ENCODE results near the gene ZMYND10. TPM values are rescaled to one million over a fixed set of nuclear protein-coding genes. Genes with fewer than 3 reads are reported as not detected.

Gene ZMYND10
- total and polyA plus RNA-seq, 9 of the 15 experiments (the other 6 are each of a cell fraction or from before 2014, with no cell fraction given), result 0.20 to 2.8 (median 0.70) TPM

DNA sequence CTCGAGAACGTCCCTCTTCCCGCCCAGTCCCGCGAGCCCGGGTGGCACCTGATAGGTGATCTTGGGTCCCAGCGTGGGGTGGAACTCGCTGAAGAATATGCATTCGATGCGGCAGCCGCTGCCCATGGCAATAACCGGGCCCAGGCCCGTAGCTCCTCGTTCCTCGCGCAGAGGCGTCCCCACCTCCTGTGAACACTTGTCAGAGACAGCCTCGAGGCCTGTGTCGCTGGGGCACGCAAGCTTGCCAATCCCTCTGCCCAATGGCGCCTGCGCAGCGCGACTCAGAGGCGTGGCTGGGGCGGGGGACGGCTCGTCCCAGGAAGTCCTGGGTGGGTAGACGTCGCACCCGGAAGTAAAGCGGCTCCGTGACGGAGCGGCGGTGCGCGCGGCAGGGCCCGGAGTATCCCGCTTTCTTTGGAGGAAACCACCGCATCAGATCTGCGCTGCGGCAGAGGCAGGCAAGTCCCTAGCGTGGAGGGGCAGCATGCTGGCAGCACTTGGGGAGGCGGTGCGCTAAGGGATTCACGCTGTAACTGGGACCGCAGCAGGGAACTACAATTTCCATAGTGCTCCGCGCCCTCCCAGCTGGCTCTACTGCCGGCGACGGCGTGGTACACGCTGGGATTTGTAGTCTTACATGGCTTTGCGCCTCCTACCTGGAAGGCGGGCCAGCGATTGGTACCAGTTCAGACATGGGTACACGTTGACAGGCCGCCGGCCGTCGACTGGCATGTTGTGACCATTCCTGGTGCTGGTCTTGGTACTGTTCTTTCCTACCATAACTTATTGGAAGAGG is 5.2 kb upstream of the ZMYND10 start, which contains the start of the genes CYB561D2 and NPRL2 (continued):
- TF ChIP-seq, protein P1, sequence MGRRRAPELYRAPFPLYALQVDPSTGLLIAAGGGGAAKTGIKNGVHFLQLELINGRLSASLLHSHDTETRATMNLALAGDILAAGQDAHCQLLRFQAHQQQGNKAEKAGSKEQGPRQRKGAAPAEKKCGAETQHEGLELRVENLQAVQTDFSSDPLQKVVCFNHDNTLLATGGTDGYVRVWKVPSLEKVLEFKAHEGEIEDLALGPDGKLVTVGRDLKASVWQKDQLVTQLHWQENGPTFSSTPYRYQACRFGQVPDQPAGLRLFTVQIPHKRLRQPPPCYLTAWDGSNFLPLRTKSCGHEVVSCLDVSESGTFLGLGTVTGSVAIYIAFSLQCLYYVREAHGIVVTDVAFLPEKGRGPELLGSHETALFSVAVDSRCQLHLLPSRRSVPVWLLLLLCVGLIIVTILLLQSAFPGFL (CRISPR knock-in tag; IDR thresholded peaks at IDR 0.05), result no peak
- TF ChIP-seq MECOM (CRISPR knock-in tag; IDR thresholded peaks at IDR 0.05) (no peak), ZNF24 (IDR thresholded peaks at IDR 0.05) (no peak), JUNB (CRISPR knock-in tag; conservative IDR thresholded peaks at IDR 0.05) (no peak), ZNF551 (CRISPR knock-in tag; IDR thresholded peaks at IDR 0.05) (no peak), FOXA1 (IDR thresholded peaks at IDR 0.05; ENCODE audit: borderline replicate concordance) (no peak), CHCHD3 (CRISPR knock-in tag; IDR thresholded peaks at IDR 0.05) (no peak), ZNF668 (CRISPR knock-in tag; IDR thresholded peaks at IDR 0.05) (no peak), ZNF79 (CRISPR knock-in tag; IDR thresholded peaks at IDR 0.05; ENCODE audit: low read depth) (no peak)
- TF ChIP-seq, protein P2, sequence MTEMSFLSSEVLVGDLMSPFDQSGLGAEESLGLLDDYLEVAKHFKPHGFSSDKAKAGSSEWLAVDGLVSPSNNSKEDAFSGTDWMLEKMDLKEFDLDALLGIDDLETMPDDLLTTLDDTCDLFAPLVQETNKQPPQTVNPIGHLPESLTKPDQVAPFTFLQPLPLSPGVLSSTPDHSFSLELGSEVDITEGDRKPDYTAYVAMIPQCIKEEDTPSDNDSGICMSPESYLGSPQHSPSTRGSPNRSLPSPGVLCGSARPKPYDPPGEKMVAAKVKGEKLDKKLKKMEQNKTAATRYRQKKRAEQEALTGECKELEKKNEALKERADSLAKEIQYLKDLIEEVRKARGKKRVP (CRISPR knock-in tag; IDR thresholded peaks at IDR 0.05), result peak; percentile 59; the same call in 1 of the 2 replicates
- TF ChIP-seq, protein P3, sequence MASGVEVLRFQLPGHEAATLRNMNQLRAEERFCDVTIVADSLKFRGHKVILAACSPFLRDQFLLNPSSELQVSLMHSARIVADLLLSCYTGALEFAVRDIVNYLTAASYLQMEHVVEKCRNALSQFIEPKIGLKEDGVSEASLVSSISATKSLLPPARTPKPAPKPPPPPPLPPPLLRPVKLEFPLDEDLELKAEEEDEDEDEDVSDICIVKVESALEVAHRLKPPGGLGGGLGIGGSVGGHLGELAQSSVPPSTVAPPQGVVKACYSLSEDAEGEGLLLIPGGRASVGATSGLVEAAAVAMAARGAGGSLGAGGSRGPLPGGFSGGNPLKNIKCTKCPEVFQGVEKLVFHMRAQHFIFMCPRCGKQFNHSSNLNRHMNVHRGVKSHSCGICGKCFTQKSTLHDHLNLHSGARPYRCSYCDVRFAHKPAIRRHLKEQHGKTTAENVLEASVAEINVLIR (CRISPR knock-in tag; IDR thresholded peaks at IDR 0.05), result peak; percentile 78
- TF ChIP-seq, protein P4, sequence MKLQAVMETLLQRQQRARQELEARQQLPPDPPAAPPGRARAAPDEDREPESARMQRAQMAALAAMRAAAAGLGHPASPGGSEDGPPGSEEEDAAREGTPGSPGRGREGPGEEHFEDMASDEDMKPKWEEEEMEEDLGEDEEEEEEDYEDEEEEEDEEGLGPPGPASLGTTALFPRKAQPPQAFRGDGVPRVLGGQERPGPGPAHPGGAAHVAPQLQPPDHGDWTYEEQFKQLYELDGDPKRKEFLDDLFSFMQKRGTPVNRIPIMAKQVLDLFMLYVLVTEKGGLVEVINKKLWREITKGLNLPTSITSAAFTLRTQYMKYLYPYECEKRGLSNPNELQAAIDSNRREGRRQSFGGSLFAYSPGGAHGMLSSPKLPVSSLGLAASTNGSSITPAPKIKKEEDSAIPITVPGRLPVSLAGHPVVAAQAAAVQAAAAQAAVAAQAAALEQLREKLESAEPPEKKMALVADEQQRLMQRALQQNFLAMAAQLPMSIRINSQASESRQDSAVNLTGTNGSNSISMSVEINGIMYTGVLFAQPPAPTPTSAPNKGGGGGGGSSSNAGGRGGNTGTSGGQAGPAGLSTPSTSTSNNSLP (IDR thresholded peaks at IDR 0.05; ENCODE audit: borderline replicate concordance, low read depth, low read length), result no peak
- TF ChIP-seq, protein P5, sequence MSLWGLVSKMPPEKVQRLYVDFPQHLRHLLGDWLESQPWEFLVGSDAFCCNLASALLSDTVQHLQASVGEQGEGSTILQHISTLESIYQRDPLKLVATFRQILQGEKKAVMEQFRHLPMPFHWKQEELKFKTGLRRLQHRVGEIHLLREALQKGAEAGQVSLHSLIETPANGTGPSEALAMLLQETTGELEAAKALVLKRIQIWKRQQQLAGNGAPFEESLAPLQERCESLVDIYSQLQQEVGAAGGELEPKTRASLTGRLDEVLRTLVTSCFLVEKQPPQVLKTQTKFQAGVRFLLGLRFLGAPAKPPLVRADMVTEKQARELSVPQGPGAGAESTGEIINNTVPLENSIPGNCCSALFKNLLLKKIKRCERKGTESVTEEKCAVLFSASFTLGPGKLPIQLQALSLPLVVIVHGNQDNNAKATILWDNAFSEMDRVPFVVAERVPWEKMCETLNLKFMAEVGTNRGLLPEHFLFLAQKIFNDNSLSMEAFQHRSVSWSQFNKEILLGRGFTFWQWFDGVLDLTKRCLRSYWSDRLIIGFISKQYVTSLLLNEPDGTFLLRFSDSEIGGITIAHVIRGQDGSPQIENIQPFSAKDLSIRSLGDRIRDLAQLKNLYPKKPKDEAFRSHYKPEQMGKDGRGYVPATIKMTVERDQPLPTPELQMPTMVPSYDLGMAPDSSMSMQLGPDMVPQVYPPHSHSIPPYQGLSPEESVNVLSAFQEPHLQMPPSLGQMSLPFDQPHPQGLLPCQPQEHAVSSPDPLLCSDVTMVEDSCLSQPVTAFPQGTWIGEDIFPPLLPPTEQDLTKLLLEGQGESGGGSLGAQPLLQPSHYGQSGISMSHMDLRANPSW (CRISPR knock-in tag; IDR thresholded peaks at IDR 0.05), result no peak
- TF ChIP-seq, protein P6, sequence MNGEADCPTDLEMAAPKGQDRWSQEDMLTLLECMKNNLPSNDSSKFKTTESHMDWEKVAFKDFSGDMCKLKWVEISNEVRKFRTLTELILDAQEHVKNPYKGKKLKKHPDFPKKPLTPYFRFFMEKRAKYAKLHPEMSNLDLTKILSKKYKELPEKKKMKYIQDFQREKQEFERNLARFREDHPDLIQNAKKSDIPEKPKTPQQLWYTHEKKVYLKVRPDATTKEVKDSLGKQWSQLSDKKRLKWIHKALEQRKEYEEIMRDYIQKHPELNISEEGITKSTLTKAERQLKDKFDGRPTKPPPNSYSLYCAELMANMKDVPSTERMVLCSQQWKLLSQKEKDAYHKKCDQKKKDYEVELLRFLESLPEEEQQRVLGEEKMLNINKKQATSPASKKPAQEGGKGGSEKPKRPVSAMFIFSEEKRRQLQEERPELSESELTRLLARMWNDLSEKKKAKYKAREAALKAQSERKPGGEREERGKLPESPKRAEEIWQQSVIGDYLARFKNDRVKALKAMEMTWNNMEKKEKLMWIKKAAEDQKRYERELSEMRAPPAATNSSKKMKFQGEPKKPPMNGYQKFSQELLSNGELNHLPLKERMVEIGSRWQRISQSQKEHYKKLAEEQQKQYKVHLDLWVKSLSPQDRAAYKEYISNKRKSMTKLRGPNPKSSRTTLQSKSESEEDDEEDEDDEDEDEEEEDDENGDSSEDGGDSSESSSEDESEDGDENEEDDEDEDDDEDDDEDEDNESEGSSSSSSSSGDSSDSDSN (IDR thresholded peaks at IDR 0.05; ENCODE audit: borderline replicate concordance in 1 of 2, low read depth in 2 of 2, low read length in 2 of 2), result no peak
- TF ChIP-seq, protein P7, sequence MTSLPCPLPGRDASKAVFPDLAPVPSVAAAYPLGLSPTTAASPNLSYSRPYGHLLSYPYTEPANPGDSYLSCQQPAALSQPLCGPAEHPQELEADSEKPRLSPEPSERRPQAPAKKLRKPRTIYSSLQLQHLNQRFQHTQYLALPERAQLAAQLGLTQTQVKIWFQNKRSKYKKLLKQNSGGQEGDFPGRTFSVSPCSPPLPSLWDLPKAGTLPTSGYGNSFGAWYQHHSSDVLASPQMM (CRISPR knock-in tag; IDR thresholded peaks at IDR 0.05), result no peak

All from K562 (cell line).